ENCODE data around the gene AUTS2.

The AUTS2 gene

GRCh38 chr7:70654979-70655378 lies 1056.7 kb downstream of the AUTS2 start:
- DNase-seq (ENCODE audit: low read depth in 3 of 3) = no peak

GRCh38 chr7:70655694-70656093 lies 1057.4 kb downstream of the AUTS2 start:
- DNase-seq (ENCODE audit: low read depth in 3 of 3) = no peak

GRCh38 chr7:70657571-70657970 lies 1059.3 kb downstream of the AUTS2 start:
- DNase-seq (ENCODE audit: low read depth in 3 of 3) = no peak

GRCh38 chr7:70657989-70658632 lies 1059.8 kb downstream of the AUTS2 start:
- DNase-seq (ENCODE audit: low read depth in 3 of 3) = no peak

GRCh38 chr7:70659263-70659662 lies 1061.0 kb downstream of the AUTS2 start:
- DNase-seq (ENCODE audit: low read depth in 3 of 3) = no peak

- no peak for DNase-seq (ENCODE audit: low read depth in 3 of 3)
These were observed 1062.0 kb downstream of the AUTS2 start for GRCh38 chr7:70660154-70660818.

GRCh38 chr7:70660819-70661191 lies 1062.5 kb downstream of the AUTS2 start:
- no peak for DNase-seq (ENCODE audit: low read depth in 3 of 3)

- no peak for DNase-seq (ENCODE audit: low read depth in 3 of 3)
These were observed 1065.4 kb downstream of the AUTS2 start for GRCh38 chr7:70663680-70664079.

GRCh38 chr7:70665997-70666396 lies 1067.7 kb downstream of the AUTS2 start:
- DNase-seq (ENCODE audit: low read depth in 3 of 3) = no peak

- DNase-seq (ENCODE audit: low read depth in 3 of 3) = no peak
These were observed 1069.1 kb downstream of the AUTS2 start for GRCh38 chr7:70667406-70667805.

- no peak for DNase-seq (ENCODE audit: low read depth in 3 of 3)
These were observed 1070.5 kb downstream of the AUTS2 start for GRCh38 chr7:70668606-70669358.

- DNase-seq (ENCODE audit: low read depth in 3 of 3) = no peak
These were observed 1071.6 kb downstream of the AUTS2 start for GRCh38 chr7:70669854-70670253.

- no peak for DNase-seq (ENCODE audit: low read depth in 3 of 3)
These were observed 1072.0 kb downstream of the AUTS2 start for GRCh38 chr7:70670288-70670687.

GRCh38 chr7:70673778-70674570 lies 1075.7 kb downstream of the AUTS2 start:
- no peak for DNase-seq (ENCODE audit: low read depth in 3 of 3)

- no peak for DNase-seq (ENCODE audit: low read depth in 3 of 3)
These were observed 1076.3 kb downstream of the AUTS2 start for GRCh38 chr7:70674571-70675010.

- DNase-seq (ENCODE audit: low read depth in 3 of 3) = no peak
These were observed 1078.0 kb downstream of the AUTS2 start for GRCh38 chr7:70676243-70676642.

- DNase-seq (ENCODE audit: low read depth in 3 of 3) = no peak
These were observed 1080.5 kb downstream of the AUTS2 start for GRCh38 chr7:70678621-70679251.

GRCh38 chr7:70679661-70680060 lies 1081.4 kb downstream of the AUTS2 start:
- DNase-seq (ENCODE audit: low read depth in 3 of 3) = no peak

GRCh38 chr7:70680306-70680705 lies 1082.0 kb downstream of the AUTS2 start:
- DNase-seq (ENCODE audit: low read depth in 3 of 3) = no peak

- no peak for DNase-seq (ENCODE audit: low read depth in 3 of 3)
These were observed 1082.6 kb downstream of the AUTS2 start for GRCh38 chr7:70680743-70681468.
